ENCODE results near the gene NEDD4.
"Not testable (repeated sequence)": the region's sequence is repeated elsewhere in the genome, so short reads cannot be mapped to it uniquely, and the experiment has no call there.

The NEDD4 gene

GRCh38 chr15:55879181-55879580 lies 114.2 kb downstream of the NEDD4 start:
- DNase-seq, result no peak

- DNase-seq, result no peak
Observed at GRCh38 chr15:55873024-55873720, 120.2 kb downstream of the NEDD4 start.

- no peak for DNase-seq
Observed at GRCh38 chr15:55872471-55872870, 120.9 kb downstream of the NEDD4 start.

GRCh38 chr15:55869660-55870059 lies 123.8 kb downstream of the NEDD4 start:
- DNase-seq, result no peak

- DNase-seq, result no peak
Observed at GRCh38 chr15:55868707-55869106, 124.7 kb downstream of the NEDD4 start.

- not testable (repeated sequence) for DNase-seq
Observed at GRCh38 chr15:55868291-55868690, 125.1 kb downstream of the NEDD4 start.

GRCh38 chr15:55863911-55864310 lies 129.5 kb downstream of the NEDD4 start:
- DNase-seq, result no peak

- DNase-seq, result no peak
Observed at GRCh38 chr15:55861115-55861514, 132.3 kb downstream of the NEDD4 start.

GRCh38 chr15:55860468-55860867 lies 132.9 kb downstream of the NEDD4 start:
- no peak for DNase-seq

- no peak for DNase-seq
Observed at GRCh38 chr15:55859681-55860080, 133.7 kb downstream of the NEDD4 start.

GRCh38 chr15:55858661-55859060 lies 134.8 kb downstream of the NEDD4 start:
- DNase-seq, result no peak

GRCh38 chr15:55856506-55857164 lies 136.8 kb downstream of the NEDD4 start:
- no peak for DNase-seq

GRCh38 chr15:55853134-55853533 lies 140.3 kb downstream of the NEDD4 start:
- DNase-seq, result no peak

GRCh38 chr15:55846116-55846707 lies 147.2 kb downstream of the NEDD4 start:
- DNase-seq, result no peak

- DNase-seq, result not testable (repeated sequence)
Observed at GRCh38 chr15:55842897-55843296, 150.5 kb downstream of the NEDD4 start.

GRCh38 chr15:55835866-55836265 lies 157.5 kb downstream of the NEDD4 start:
- no peak for DNase-seq

- DNase-seq, result no peak
Observed at GRCh38 chr15:55834331-55834730, 159.1 kb downstream of the NEDD4 start.

GRCh38 chr15:55829826-55830225 lies 163.6 kb downstream of the NEDD4 start:
- DNase-seq, result no peak

GRCh38 chr15:55827955-55828354 lies 165.5 kb downstream of the NEDD4 start:
- DNase-seq, result no peak

GRCh38 chr15:55827204-55827603 lies 166.2 kb downstream of the NEDD4 start:
- no peak for DNase-seq

- no peak for DNase-seq
Observed at GRCh38 chr15:55824857-55825613, 168.4 kb downstream of the NEDD4 start.

- DNase-seq, result no peak
Observed at GRCh38 chr15:55823699-55824340, 169.6 kb downstream of the NEDD4 start.

GRCh38 chr15:55823191-55823670 lies 170.2 kb downstream of the NEDD4 start:
- no peak for DNase-seq

Measured in activated effector memory CD4-positive, alpha-beta T cell treated with anti-CD3 and anti-CD28 coated beads, Interleukin-2, amount 50 U/mL, for 16 hours (primary cell).